ENCODE measurements around the gene SDC1. TPM values are rescaled to one million over a fixed set of nuclear protein-coding genes. Genes with fewer than 3 reads are reported as not detected.

Gene SDC1
- total and polyA plus RNA-seq, 9 donors: 6.3 to 37.9 (median 13.9) TPM

- DNase-seq: peak; percentile 42
- H3K4me3 ChIP-seq (ENCODE audit: low read length): no peak overlapping the region
- no peaks in the 10 kb centered on the region for H3K9me3 ChIP-seq (replicated peaks; ENCODE audit: control insufficient read depth, low read depth, low read length)
- no peaks in the 10 kb centered on the region for H3K27me3 ChIP-seq (ENCODE audit: control insufficient read depth, insufficient read depth, low read length)
- WGBS (ENCODE audit: insufficient coverage): 46% methylated on average over 16 of the region's 18 CpGs
- H3K36me3 ChIP-seq (ENCODE audit: control insufficient read depth, insufficient read depth, low read length): no peaks in the 10 kb centered on the region
- peaks cover 22% of the 10 kb centered on the region for H3K4me1 ChIP-seq (ENCODE audit: control insufficient read depth, insufficient read depth, low read length)
- H3K27ac ChIP-seq (ENCODE audit: low read length): no peak overlapping the region
Observed at GRCh38 chr2:20185176-20186022, 39.5 kb downstream of the SDC1 start.

GRCh38 chr2:20184067-20184938 lies 40.6 kb downstream of the SDC1 start:
- no peak for DNase-seq
- no peaks in the 10 kb centered on the region for H3K9me3 ChIP-seq (replicated peaks; ENCODE audit: control insufficient read depth, low read depth, low read length)
- H3K4me1 ChIP-seq (ENCODE audit: control insufficient read depth, insufficient read depth, low read length): peaks cover 22% of the 10 kb centered on the region
- H3K27me3 ChIP-seq (ENCODE audit: control insufficient read depth, insufficient read depth, low read length): no peaks in the 10 kb centered on the region
- H3K36me3 ChIP-seq (ENCODE audit: control insufficient read depth, insufficient read depth, low read length): no peaks in the 10 kb centered on the region
- 83% methylated on average over 8 of the region's 17 CpGs for WGBS (ENCODE audit: insufficient coverage)
- H3K27ac ChIP-seq (ENCODE audit: low read length): no peak overlapping the region
- no peak overlapping the region for H3K4me3 ChIP-seq (ENCODE audit: low read length)

- no peak overlapping the region for H3K4me3 ChIP-seq (ENCODE audit: low read length)
- no peak overlapping the region for H3K27ac ChIP-seq (ENCODE audit: low read length)
- H3K27me3 ChIP-seq (ENCODE audit: control insufficient read depth, insufficient read depth, low read length): no peaks in the 10 kb centered on the region
- no peaks in the 10 kb centered on the region for H3K9me3 ChIP-seq (replicated peaks; ENCODE audit: control insufficient read depth, low read depth, low read length)
- DNase-seq: no peak
- WGBS (ENCODE audit: insufficient coverage): no CpG with 5 or more reads among the region's 1 CpG
- H3K4me1 ChIP-seq (ENCODE audit: control insufficient read depth, insufficient read depth, low read length): peaks cover 18% of the 10 kb centered on the region
- H3K36me3 ChIP-seq (ENCODE audit: control insufficient read depth, insufficient read depth, low read length): no peaks in the 10 kb centered on the region
Observed at GRCh38 chr2:20183373-20183772, 41.6 kb downstream of the SDC1 start.

GRCh38 chr2:20182241-20182931 lies 42.5 kb downstream of the SDC1 start:
- peak; percentile 50 for DNase-seq
- peaks cover 18% of the 10 kb centered on the region for H3K4me1 ChIP-seq (ENCODE audit: control insufficient read depth, insufficient read depth, low read length)
- no peak overlapping the region for H3K4me3 ChIP-seq (ENCODE audit: low read length)
- no peaks in the 10 kb centered on the region for H3K36me3 ChIP-seq (ENCODE audit: control insufficient read depth, insufficient read depth, low read length)
- no peak overlapping the region for H3K27ac ChIP-seq (ENCODE audit: low read length)
- no peaks in the 10 kb centered on the region for H3K27me3 ChIP-seq (ENCODE audit: control insufficient read depth, insufficient read depth, low read length)
- WGBS (ENCODE audit: insufficient coverage): 51% methylated on average over 8 of the region's 16 CpGs
- no peaks in the 10 kb centered on the region for H3K9me3 ChIP-seq (replicated peaks; ENCODE audit: control insufficient read depth, low read depth, low read length)

GRCh38 chr2:20181761-20182160 lies 43.2 kb downstream of the SDC1 start:
- 96% methylated on average over 3 of the region's 7 CpGs for WGBS (ENCODE audit: insufficient coverage)
- no peaks in the 10 kb centered on the region for H3K36me3 ChIP-seq (ENCODE audit: control insufficient read depth, insufficient read depth, low read length)

GRCh38 chr2:20180676-20181648 lies 44.0 kb downstream of the SDC1 start:
- H3K4me1 ChIP-seq (ENCODE audit: control insufficient read depth, insufficient read depth, low read length): peaks cover 14% of the 10 kb centered on the region
- H3K27me3 ChIP-seq (ENCODE audit: control insufficient read depth, insufficient read depth, low read length): no peaks in the 10 kb centered on the region
- no peaks in the 10 kb centered on the region for H3K9me3 ChIP-seq (replicated peaks; ENCODE audit: control insufficient read depth, low read depth, low read length)
- H3K36me3 ChIP-seq (ENCODE audit: control insufficient read depth, insufficient read depth, low read length): no peaks in the 10 kb centered on the region
- 95% methylated on average over 9 of the region's 17 CpGs for WGBS (ENCODE audit: insufficient coverage)
- no peak overlapping the region for H3K27ac ChIP-seq (ENCODE audit: low read length)
- no peak for DNase-seq
- no peak overlapping the region for H3K4me3 ChIP-seq (ENCODE audit: low read length)

More at GRCh38 chr2:20181761-20182160, 43.2 kb downstream of the SDC1 start:
- H3K27ac ChIP-seq (ENCODE audit: low read length): no peak overlapping the region
- no peak overlapping the region for H3K4me3 ChIP-seq (ENCODE audit: low read length)
- H3K4me1 ChIP-seq (ENCODE audit: control insufficient read depth, insufficient read depth, low read length): peaks cover 18% of the 10 kb centered on the region
- DNase-seq: no peak
- no peaks in the 10 kb centered on the region for H3K9me3 ChIP-seq (replicated peaks; ENCODE audit: control insufficient read depth, low read depth, low read length)
- no peaks in the 10 kb centered on the region for H3K27me3 ChIP-seq (ENCODE audit: control insufficient read depth, insufficient read depth, low read length)

- 88% methylated on average over 14 of the region's 25 CpGs for WGBS (ENCODE audit: insufficient coverage)
- H3K27ac ChIP-seq (ENCODE audit: low read length): no peak overlapping the region
- H3K36me3 ChIP-seq (ENCODE audit: control insufficient read depth, insufficient read depth, low read length): no peaks in the 10 kb centered on the region
- H3K9me3 ChIP-seq (replicated peaks; ENCODE audit: control insufficient read depth, low read depth, low read length): no peaks in the 10 kb centered on the region
- H3K4me3 ChIP-seq (ENCODE audit: low read length): no peak overlapping the region
- H3K4me1 ChIP-seq (ENCODE audit: control insufficient read depth, insufficient read depth, low read length): peaks cover 4% of the 10 kb centered on the region
- no peaks in the 10 kb centered on the region for H3K27me3 ChIP-seq (ENCODE audit: control insufficient read depth, insufficient read depth, low read length)
- DNase-seq: no peak
Observed at GRCh38 chr2:20179755-20180594, 45.0 kb downstream of the SDC1 start.

GRCh38 chr2:20179466-20179754 lies 45.5 kb downstream of the SDC1 start:
- Histone ChIP-seq H3K4me1 (ENCODE audit: control insufficient read depth, insufficient read depth, low read length) (no peaks in the 10 kb centered on the region), H3K27me3 (ENCODE audit: control insufficient read depth, insufficient read depth, low read length) (no peaks in the 10 kb centered on the region), H3K4me3 (ENCODE audit: low read length) (no peak overlapping the region), H3K27ac (ENCODE audit: low read length) (no peak overlapping the region), H3K9me3 (replicated peaks; ENCODE audit: control insufficient read depth, low read depth, low read length) (no peaks in the 10 kb centered on the region), H3K36me3 (ENCODE audit: control insufficient read depth, insufficient read depth, low read length) (no peaks in the 10 kb centered on the region)
- 89% methylated on average over 3 of the region's 3 CpGs for WGBS (ENCODE audit: insufficient coverage)
- no peak for DNase-seq

All from muscle of leg (tissue), 11 donors.